IMR-90 (cell line): ENCODE results near the gene QKI. TPM values are rescaled to one million over a fixed set of nuclear protein-coding genes. Genes with fewer than 3 reads are reported as not detected.

ENCODE experiments used
- ATAC-seq: fragments of 200-7000 bp; cut with Tn5 transposase; 2 replicates; pipeline ENCODE4 v1.9.1; 2020; ENCODE audit warnings: low read depth, mild to moderate bottlenecking, moderate library complexity
- BruUV-seq: library from RNA; stranded (reverse); fragments of 400-500 nt; replicated peaks from 2 replicates; lab custom pipeline; 2021; lab: Mats Ljungman, UMichigan
- CTCF ChIA-PET: fragments of 300-600 bp; formaldehyde crosslinking; extraction: SDS; loops from one replicate; lab custom pipeline; 2021; ENCODE audit warnings: antibody characterized with exemption; lab: Yijun Ruan, JAX
- POLR2A ChIA-PET: fragments of 300-600 bp; sonication (Branson Sonifier 250); formaldehyde crosslinking; loops from one replicate; lab custom pipeline; 2022; ENCODE audit warnings: antibody characterized with exemption; ENCODE audit not compliant: unreplicated experiment; lab: Charles Lee
- DNase-seq: peaks from one replicate; pipeline ENCODE4 v3.0.0; 2013
- H2AFZ ChIP-seq: replicated peaks from 2 replicates; pipeline ENCODE3; 2013; ENCODE audit warnings: low read length, mild to moderate bottlenecking; ENCODE audit not compliant: poor library complexity
- H2AK5ac ChIP-seq: 2 replicates; pipeline ENCODE4 v1.6.1; 2013; ENCODE audit warnings: low read depth, low read length, inconsistent platforms
- H2AK9ac ChIP-seq: replicated peaks from 2 replicates; pipeline ENCODE3; 2013; ENCODE audit warnings: mild to moderate bottlenecking, low read depth, low read length, moderate library complexity; ENCODE audit not compliant: poor library complexity
- H2BK120ac ChIP-seq: 2 replicates; pipeline ENCODE4 v1.6.1; 2013; ENCODE audit warnings: low read depth, low read length, inconsistent platforms
- H2BK15ac ChIP-seq: 3 replicates; pipeline ENCODE4 v1.6.1; 2013; ENCODE audit warnings: low read depth, low read length, inconsistent platforms
- H2BK20ac ChIP-seq: 2 replicates; pipeline ENCODE4 v1.6.1; 2013; ENCODE audit warnings: low read depth, mild to moderate bottlenecking, inconsistent platforms, low read length, moderate library complexity
- H2BK5ac ChIP-seq: 2 replicates; pipeline ENCODE4 v1.6.1; 2013; ENCODE audit warnings: mild to moderate bottlenecking, low read depth, low read length, inconsistent platforms; ENCODE audit not compliant: poor library complexity, severe bottlenecking
- H3K14ac ChIP-seq: replicated peaks from 2 replicates; pipeline ENCODE4 v1.6.1; 2013; ENCODE audit warnings: low read depth, low read length, inconsistent platforms
- H3K18ac ChIP-seq: 2 replicates; pipeline ENCODE4 v1.6.1; 2013; ENCODE audit warnings: low read depth, low read length, control low read depth
- H3K23ac ChIP-seq: 2 replicates; pipeline ENCODE4 v1.6.1; 2013; ENCODE audit warnings: low read depth, low read length, inconsistent platforms
- H3K27ac ChIP-seq: 2 replicates; pipeline ENCODE4 v1.5.1; 2013; ENCODE audit warnings: mild to moderate bottlenecking, control low read depth, low read length; ENCODE audit not compliant: insufficient read depth
- H3K27me3 ChIP-seq: 2 replicates; pipeline ENCODE4 v1.6.1; 2013; ENCODE audit warnings: low read length; ENCODE audit not compliant: control insufficient read depth, insufficient read depth
- H3K36me3 ChIP-seq: 2 replicates; pipeline ENCODE4 v1.6.1; 2013; ENCODE audit warnings: low read length, mixed read lengths; ENCODE audit not compliant: control insufficient read depth, insufficient read depth
- H3K4ac ChIP-seq: 2 replicates; pipeline ENCODE4 v1.6.1; 2013; ENCODE audit warnings: low read depth, low read length, inconsistent platforms
- H3K4me1 ChIP-seq: 2 replicates; pipeline ENCODE4 v1.6.1; 2013; ENCODE audit warnings: low read length, mixed read lengths; ENCODE audit not compliant: control insufficient read depth, insufficient read depth
- H3K4me2 ChIP-seq: 2 replicates; pipeline ENCODE4 v1.6.1; 2013; ENCODE audit warnings: low read depth, mild to moderate bottlenecking, control low read depth, low read length, moderate library complexity
- H3K4me3 ChIP-seq: 2 replicates; pipeline ENCODE4 v1.5.1; 2013; ENCODE audit warnings: low read depth, mild to moderate bottlenecking, control low read depth, low read length, moderate library complexity; ENCODE audit not compliant: insufficient read depth
- H3K56ac ChIP-seq: 2 replicates; pipeline ENCODE4 v1.6.1; 2013; ENCODE audit warnings: low read length, inconsistent platforms; ENCODE audit not compliant: insufficient read depth; ENCODE audit errors: extremely low read depth
- H3K79me1 ChIP-seq, 2 experiments: 2 replicates each; pipeline ENCODE4 v1.6.1; 2013; ENCODE audit warnings: low read length in 2 of 2, inconsistent platforms in 1 of 2, low read depth in 1 of 2
- H3K9ac ChIP-seq: 2 replicates; pipeline ENCODE4 v1.6.1; 2013; ENCODE audit warnings: low read depth, low read length, control low read depth
- H3K9me1 ChIP-seq: 2 replicates; pipeline ENCODE4 v1.6.1; 2013; ENCODE audit warnings: low read length, inconsistent platforms; ENCODE audit not compliant: insufficient read depth
- H3K9me3 ChIP-seq: 2 replicates; pipeline ENCODE4 v1.6.1; 2013; ENCODE audit warnings: low read length; ENCODE audit not compliant: control insufficient read depth, insufficient read depth
- H4K20me1 ChIP-seq: 2 replicates; pipeline ENCODE4 v1.6.1; 2013; ENCODE audit warnings: low read length, inconsistent platforms; ENCODE audit not compliant: insufficient read depth
- H4K5ac ChIP-seq: 2 replicates; pipeline ENCODE4 v1.6.1; 2013; ENCODE audit warnings: mild to moderate bottlenecking, low read depth, low read length, control low read depth
- H4K8ac ChIP-seq, 2 experiments: 2 replicates each; pipeline ENCODE4 v1.6.1; 2013; ENCODE audit warnings: low read depth in 2 of 2, low read length in 2 of 2, control low read depth in 1 of 2, inconsistent platforms in 1 of 2
- H4K91ac ChIP-seq: 2 replicates; pipeline ENCODE4 v1.6.1; 2013; ENCODE audit warnings: low read depth, low read length, inconsistent platforms; ENCODE audit not compliant: insufficient read depth
- CEBPB ChIP-seq: IDR thresholded peaks from 2 replicates; pipeline ENCODE4 v1.6.1; 2012; ENCODE audit warnings: low read depth, low read length, improper control_type of control experiment
- WGBS, 2 experiments: methylation state at CpG; one replicate each; pipeline versions ENCODE4 v1.1.5 to v1.1.7; 2013; ENCODE audit warnings: missing lambda C conversion rate in 2 of 2; ENCODE audit not compliant: insufficient read length in 1 of 2; ENCODE audit errors: extremely low coverage in 2 of 2; 5-methylcytosine and 5-hydroxymethylcytosine counted together
- dilution Hi-C: fragments of 300-500 bp; cut with HindIII; formaldehyde crosslinking; loops from one replicate; pipeline ENCODE4 v1.14.3; 2018; ENCODE audit warnings: low sequenced_read_pairs; ENCODE audit not compliant: unreplicated experiment
- in situ Hi-C: fragments of 300-500 bp; cut with MboI; formaldehyde crosslinking; loops from 3 replicates; pipeline ENCODE4 v1.14.3; 2019; ENCODE audit warnings: low sequenced_read_pairs, inconsistent platforms, mixed read lengths
- intact Hi-C: fragments of 100-400 bp; cut with micrococcal nuclease; formaldehyde crosslinking; loops from 2 replicates; pipeline ENCODE4 v1.10.0; 2022
- polyA plus RNA-seq, 3 experiments: library from polyadenylated mRNA; depleted of rRNA; stranded (reverse); fragments of >200 nt; gene quantifications; 2 replicates each; pipeline ENCODE4 v1.2.3, GENCODE V29; 2012; ENCODE audit warnings: low replicate concordance in 1 of 3
- total RNA-seq: library from RNA; depleted of rRNA; stranded (reverse); fragments of >200 nt; gene quantifications from 2 replicates; pipeline ENCODE4 v1.2.3, GENCODE V29; 2012
- TF ChIP-seq, protein P1 (sequence below): conservative IDR thresholded peaks from 2 replicates; pipeline ENCODE4 v1.5.1; 2012; ENCODE audit warnings: mild to moderate bottlenecking, low read depth, low read length, improper control_type of control experiment

Gene QKI
- total and polyA plus RNA-seq, 2 of the 4 experiments (the other 2 are of a cell fraction) = 112 to 232 TPM

DNA sequence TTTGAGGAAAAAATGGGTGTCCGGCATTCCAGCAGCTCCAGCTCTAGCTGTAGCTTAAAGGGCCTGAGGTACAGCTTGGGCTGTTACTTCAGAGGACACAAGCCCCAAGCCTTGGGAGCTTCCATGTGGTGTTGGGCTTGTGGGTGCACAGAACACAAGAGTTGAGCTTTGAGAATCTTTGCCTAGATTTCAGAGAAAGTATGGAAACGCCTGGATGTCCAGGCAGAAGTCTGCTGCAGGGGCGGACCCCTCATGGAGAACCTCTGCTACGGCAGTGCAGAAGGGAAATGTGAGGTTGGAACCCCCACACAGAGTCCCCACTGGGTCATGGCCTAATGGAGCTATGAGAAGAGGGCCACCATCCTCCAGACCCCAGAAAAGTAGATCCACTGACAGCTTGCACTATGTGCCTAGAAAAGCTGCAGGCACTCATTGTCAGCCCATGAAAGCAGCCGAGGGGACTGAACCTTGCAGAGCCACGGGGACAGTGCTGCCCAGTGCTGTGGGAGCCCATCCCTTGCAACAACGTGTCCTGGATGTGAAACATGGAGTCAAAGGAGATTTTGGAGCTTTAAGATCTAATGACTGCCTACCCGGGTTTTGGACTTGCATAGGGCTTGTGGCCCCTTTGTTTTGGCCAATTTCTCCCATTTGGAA lies 90.6 kb downstream of the QKI start:
- H4K8ac ChIP-seq = no peak overlapping the region
- no peaks in the 10 kb centered on the region for H3K9me1 ChIP-seq
- H2BK20ac ChIP-seq = no peak overlapping the region
- no peak overlapping the region for H2BK120ac ChIP-seq
- TF ChIP-seq CEBPB = no peak
- TF ChIP-seq, protein P1, sequence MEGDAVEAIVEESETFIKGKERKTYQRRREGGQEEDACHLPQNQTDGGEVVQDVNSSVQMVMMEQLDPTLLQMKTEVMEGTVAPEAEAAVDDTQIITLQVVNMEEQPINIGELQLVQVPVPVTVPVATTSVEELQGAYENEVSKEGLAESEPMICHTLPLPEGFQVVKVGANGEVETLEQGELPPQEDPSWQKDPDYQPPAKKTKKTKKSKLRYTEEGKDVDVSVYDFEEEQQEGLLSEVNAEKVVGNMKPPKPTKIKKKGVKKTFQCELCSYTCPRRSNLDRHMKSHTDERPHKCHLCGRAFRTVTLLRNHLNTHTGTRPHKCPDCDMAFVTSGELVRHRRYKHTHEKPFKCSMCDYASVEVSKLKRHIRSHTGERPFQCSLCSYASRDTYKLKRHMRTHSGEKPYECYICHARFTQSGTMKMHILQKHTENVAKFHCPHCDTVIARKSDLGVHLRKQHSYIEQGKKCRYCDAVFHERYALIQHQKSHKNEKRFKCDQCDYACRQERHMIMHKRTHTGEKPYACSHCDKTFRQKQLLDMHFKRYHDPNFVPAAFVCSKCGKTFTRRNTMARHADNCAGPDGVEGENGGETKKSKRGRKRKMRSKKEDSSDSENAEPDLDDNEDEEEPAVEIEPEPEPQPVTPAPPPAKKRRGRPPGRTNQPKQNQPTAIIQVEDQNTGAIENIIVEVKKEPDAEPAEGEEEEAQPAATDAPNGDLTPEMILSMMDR = no peak
- dilution Hi-C loops (no loop called here), in situ Hi-C loops (no loop called here), intact Hi-C loops (no loop called here)
- H3K18ac ChIP-seq = no peak overlapping the region
- ChIA-PET CTCF (no interaction called here), POLR2A (no interaction called here)
- H3K4me1 ChIP-seq = no peaks in the 10 kb centered on the region
- peaks cover 36% of the 10 kb centered on the region for H4K20me1 ChIP-seq
- H3K27me3 ChIP-seq = no peaks in the 10 kb centered on the region
- H3K23ac ChIP-seq = no peak overlapping the region
- H3K56ac ChIP-seq = no peak overlapping the region
- H4K91ac ChIP-seq = no peak overlapping the region
- WGBS, 2 experiments = 96% methylated on average over 4 of the region's 8 CpGs; no CpG with 5 or more reads in 1 of the 2 experiments
- DNase-seq (no peak), ATAC-seq (no peak)
- no TSS peak for BruUV-seq
- H3K4me2 ChIP-seq = no peak overlapping the region
- no peak overlapping the region for H2AK9ac ChIP-seq
- H2BK5ac ChIP-seq = no peak overlapping the region
- no peak overlapping the region for H3K4me3 ChIP-seq
- no peak overlapping the region for H4K5ac ChIP-seq
- H3K4ac ChIP-seq = no peak overlapping the region
- H3K36me3 ChIP-seq = peaks cover 3% of the 10 kb centered on the region
- peaks cover 14 to 43% of the 10 kb centered on the region in 2 experiments for H3K79me1 ChIP-seq
- H2AFZ ChIP-seq = no peak overlapping the region
- no peak overlapping the region for H3K9ac ChIP-seq
- no peak overlapping the region for H2AK5ac ChIP-seq
- no peak overlapping the region for H2BK15ac ChIP-seq
- H3K27ac ChIP-seq = no peak overlapping the region
- no peak overlapping the region for H3K14ac ChIP-seq
- H3K9me3 ChIP-seq = peaks cover 14% of the 10 kb centered on the region
